Hepatocyte (in vitro differentiated cells): ENCODE data around the gene ALDH1L1.

Experiments
- EZH2 ChIP-seq: fragments of 200-600 bp; sonication (generic); IDR thresholded peaks from 2 replicates; pipeline ENCODE4 v1.6.1; 2016; ENCODE audit warnings: antibody characterized with exemption, mild to moderate bottlenecking, borderline replicate concordance
- EZH2phosphoT487 ChIP-seq: fragments of 200-600 bp; sonication (generic); IDR thresholded peaks from one replicate; pipeline ENCODE4 v1.6.1; 2018; ENCODE audit warnings: antibody characterized with exemption, mild to moderate bottlenecking, low read depth, moderate library complexity; ENCODE audit not compliant: unreplicated experiment, severe bottlenecking
- TF ChIP-seq, protein P1 (sequence below): fragments of 200-600 bp; sonication (generic); IDR thresholded peaks from 2 replicates; pipeline ENCODE4 v1.5.1; 2016; ENCODE audit warnings: antibody characterized with exemption, mild to moderate bottlenecking; ENCODE audit not compliant: poor library complexity

DNA sequence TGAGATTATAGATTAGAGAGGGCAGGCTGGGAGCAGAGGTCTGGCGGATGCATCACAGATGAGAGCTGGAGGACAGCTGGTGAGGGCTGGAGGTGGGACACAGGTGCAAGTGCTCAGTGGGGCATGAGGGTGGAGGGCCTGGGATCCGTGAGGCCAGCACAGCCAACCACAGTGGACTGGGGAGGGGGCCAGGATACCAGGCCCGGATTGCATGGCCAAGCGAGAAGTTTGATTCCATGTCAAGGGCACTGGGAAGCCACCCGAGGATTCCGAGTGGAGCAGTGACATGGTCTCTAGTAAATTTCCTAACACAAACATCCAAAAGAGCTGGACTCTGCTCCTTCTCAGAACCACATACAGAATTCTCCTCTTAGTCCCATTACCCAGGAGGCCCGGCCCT, 52.5 kb downstream of the ALDH1L1 start:
- TF ChIP-seq, protein P1, sequence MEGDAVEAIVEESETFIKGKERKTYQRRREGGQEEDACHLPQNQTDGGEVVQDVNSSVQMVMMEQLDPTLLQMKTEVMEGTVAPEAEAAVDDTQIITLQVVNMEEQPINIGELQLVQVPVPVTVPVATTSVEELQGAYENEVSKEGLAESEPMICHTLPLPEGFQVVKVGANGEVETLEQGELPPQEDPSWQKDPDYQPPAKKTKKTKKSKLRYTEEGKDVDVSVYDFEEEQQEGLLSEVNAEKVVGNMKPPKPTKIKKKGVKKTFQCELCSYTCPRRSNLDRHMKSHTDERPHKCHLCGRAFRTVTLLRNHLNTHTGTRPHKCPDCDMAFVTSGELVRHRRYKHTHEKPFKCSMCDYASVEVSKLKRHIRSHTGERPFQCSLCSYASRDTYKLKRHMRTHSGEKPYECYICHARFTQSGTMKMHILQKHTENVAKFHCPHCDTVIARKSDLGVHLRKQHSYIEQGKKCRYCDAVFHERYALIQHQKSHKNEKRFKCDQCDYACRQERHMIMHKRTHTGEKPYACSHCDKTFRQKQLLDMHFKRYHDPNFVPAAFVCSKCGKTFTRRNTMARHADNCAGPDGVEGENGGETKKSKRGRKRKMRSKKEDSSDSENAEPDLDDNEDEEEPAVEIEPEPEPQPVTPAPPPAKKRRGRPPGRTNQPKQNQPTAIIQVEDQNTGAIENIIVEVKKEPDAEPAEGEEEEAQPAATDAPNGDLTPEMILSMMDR = no peak
- no peak for TF ChIP-seq EZH2
- no peak for TF ChIP-seq EZH2phosphoT487
